Non-pigmented ciliary epithelial cell (primary cell): ENCODE results near the gene FBXO34.

ENCODE experiments used
- DNase-seq: peaks from one replicate; pipeline ENCODE4 v3.0.0-alpha.2; 2010; ENCODE audit warnings: low read depth

The FBXO34 gene

DNA sequence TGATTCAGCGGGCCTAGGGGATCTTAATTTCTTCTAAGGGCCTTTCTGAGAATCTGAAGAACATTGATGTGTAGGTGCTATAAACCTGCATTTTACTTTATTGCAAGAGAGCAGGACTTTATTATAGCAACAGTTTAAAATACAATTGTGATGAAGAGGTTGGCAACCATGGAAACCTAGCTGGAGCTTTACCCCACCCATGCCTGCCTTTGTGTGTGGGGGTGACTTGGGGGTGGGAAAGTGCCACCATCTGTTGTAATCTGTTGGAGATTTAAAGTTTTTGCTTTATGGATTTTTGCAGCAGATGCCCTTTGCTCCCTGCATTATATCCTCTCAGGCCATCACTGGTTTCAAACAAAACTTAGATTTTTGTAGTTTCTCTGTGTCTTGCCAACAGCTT is 75.8 kb downstream of the FBXO34 start:
- DNase-seq: no peak

- DNase-seq: no peak
Measured at GRCh38 chr14:55347748-55348147, 76.5 kb downstream of the FBXO34 start.

GRCh38 chr14:55348766-55349453 is 77.7 kb downstream of the FBXO34 start:
- no peak for DNase-seq

GRCh38 chr14:55349565-55349964 is 78.3 kb downstream of the FBXO34 start:
- DNase-seq: no peak

DNA sequence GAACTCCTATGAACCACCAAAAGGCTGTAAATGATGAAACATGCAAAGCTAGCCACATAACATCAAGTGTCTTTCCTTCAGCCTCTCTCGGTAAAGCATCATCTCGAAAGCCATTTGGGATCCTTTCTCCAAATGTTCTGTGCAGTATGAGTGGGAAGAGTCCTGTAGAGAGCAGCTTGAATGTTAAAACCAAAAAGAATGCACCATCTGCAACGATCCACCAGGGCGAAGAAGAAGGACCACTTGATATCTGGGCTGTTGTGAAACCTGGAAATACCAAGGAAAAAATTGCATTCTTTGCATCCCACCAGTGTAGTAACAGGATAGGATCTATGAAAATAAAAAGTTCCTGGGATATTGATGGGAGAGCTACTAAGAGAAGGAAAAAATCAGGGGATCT is 79.2 kb downstream of the FBXO34 start:
- DNase-seq: no peak

GRCh38 chr14:55351111-55351510 is 79.9 kb downstream of the FBXO34 start:
- DNase-seq: no peak

GRCh38 chr14:55352201-55352600 is 81.0 kb downstream of the FBXO34 start:
- DNase-seq: no peak

DNA sequence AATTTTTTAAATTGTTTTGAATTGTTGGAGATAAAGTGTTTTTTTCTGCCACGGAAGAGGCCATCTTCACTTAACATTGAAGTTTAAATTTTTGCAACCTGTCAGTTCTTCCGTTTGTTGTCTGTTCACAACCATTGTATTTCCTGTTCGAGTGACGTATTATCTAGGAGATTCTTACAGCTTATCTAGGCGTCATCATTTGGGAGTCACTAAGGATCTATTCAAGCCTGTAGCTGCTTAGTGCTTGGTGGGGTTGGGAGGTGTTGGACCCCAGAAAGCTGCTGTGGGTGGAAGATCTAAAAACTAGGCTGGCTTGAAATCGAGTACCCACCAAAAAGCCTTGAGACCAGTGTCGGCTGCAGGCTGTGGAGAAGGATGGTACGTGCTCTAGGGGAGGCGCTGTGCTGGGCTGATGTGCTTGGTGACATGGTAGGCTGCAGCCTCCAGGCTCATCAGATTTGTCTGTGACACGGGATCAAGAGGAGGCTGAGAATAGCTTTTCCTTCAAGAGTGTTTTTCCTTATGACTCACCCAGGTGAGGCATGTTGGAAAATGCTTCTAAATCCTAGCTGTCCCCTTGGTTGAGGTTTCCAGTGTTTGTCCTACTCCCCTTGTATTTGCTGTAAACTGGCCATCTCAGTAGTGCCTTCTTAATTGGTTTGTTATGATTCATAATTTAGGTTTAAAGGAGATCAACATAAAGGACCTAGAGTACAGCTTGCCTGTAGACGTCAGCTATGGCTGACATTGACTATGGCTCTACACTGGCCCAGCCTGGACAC is 82.7 kb downstream of the FBXO34 start:
- DNase-seq: no peak

DNA sequence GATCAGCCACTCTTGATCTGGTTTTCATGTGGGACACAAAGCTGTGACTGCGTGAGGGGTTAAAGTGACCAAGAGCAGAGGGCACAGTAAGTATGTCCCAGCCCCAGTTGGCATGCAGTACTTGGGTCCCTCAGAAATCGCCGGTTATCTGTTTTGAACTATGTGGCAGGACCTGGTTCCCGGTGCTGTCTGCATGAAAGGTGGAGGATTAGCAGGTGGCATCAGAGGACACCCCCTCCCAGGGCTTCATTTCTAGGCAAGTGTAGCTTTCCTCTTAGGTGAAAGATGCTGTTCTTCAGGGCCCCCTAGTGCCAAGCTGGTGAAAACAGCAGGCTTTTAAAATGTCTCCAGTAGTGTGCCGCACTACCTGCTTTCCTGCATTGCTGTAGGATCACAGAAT is 83.3 kb downstream of the FBXO34 start:
- DNase-seq: no peak

DNA sequence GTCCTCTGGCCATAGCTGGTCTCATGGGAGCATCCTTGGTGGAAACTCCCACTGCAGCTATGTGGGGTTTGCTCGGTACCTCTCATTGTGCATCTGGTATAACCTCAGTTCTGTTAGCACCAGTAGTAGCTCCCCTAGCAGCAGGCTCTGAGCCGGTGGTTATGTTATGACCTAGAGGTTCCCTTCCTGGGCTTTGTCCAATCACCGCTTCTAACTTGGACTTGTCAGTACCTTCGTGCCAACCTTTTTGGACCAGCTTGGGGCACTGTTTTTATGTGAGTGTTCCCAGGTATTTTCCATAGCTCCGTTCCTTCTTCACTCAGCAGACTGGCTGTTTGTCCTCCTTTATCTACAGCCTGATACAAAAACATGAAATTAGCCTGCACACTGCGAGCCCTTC is 84.7 kb downstream of the FBXO34 start:
- no peak for DNase-seq

DNA sequence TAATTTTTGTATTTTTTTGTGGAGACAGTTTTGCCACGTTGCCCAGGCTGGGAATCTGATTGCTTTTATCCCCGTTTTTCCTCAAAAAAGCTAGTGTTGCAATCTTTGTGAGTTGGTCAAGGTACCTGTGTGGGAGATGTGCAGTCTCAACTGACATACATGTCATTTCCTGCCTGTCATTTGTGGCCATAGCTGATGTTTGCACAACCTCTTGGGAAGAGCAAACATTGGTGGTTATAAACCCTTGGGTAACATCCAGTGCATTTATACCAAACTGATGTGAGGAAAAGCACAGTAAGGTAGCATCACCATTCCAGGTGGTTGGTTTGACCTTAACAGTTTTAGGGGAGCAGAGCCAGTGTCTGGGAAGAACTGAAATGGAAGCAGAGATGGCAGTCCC is 85.7 kb downstream of the FBXO34 start:
- no peak for DNase-seq

- DNase-seq: no peak
Measured at GRCh38 chr14:55359307-55359706, 88.1 kb downstream of the FBXO34 start.

DNA sequence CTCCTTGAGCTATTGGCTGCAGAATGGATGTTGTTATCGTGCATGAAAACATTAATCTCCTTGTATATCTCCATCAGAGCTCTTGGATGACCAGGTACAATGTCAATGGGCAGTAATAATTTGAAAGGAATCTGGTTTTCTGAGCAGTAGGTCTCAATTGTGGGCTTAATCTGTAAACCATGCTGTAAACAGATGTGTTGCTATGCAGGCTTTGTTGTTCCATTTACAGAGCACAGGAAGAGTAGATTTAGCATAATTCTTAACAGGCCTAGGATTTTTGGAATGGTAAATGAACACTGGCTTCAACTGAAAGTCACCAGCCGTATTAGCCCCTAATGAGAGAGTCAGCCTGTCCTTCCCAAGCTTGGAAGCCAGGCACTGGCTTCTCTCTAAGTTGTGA is 90.0 kb downstream of the FBXO34 start:
- DNase-seq: no peak

GRCh38 chr14:55366271-55366670 is 95.0 kb downstream of the FBXO34 start:
- no peak for DNase-seq

- DNase-seq: no peak
Measured at GRCh38 chr14:55370883-55371455, 99.7 kb downstream of the FBXO34 start.

- no peak for DNase-seq
Measured at GRCh38 chr14:55372423-55372822, 101.2 kb downstream of the FBXO34 start.

DNA sequence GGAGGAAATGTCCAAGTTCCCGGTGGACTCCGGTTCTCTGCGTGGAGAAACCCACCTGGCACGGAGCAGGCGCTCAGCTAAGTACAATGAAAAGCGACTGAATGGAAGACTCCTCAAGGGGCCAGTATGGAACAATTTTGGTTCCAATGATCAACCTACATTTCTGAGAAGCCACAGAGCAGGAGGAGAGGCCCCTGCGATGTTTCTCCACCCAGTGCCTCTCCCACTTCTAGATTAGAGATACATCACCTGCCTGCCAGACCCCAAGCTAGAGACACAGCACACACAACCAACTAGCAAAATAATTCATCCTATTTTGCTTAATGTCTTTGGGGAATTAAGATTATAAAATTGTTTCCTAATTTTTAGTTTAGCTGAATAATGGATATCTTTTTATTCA is 101.6 kb downstream of the FBXO34 start:
- no peak for DNase-seq

- no peak for DNase-seq
Measured at GRCh38 chr14:55373784-55374705, 102.8 kb downstream of the FBXO34 start.

DNA sequence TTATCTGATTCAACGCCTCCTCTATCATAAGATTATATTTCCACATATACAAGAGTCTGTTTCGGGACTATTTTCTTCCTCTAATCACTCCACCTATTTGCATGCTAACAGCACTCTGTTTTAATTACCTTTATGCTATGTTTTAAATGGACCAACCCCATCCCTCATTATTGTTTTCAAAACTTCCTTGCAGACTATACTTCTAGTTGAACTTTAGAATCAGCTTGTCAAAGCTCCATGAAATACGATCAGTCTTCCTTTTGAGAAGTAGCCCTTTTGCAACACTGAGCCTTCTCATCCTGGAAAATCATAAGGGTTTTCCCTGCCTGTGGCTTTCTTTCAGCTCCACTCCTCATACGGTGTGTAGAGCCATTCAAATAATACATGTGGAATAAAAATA is 103.5 kb downstream of the FBXO34 start:
- no peak for DNase-seq

DNA sequence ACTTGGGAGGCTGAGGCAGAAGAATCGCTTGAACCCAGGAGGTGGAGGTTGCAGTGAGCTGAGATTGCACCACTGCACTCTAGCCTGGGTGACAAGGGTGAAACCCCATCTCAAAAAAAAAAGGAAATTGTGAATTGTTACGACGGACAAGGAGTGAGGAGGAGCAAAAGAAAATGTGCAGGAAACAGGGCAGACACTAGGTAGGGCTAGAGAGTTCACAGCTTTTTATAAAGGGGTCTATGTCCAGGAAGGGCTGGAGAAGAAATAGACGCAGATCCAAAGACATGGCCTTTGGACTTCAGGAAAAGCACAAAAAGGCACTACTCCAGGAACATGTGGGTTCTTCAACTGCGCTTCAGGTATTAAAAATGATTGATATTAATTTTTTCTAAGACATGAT is 106.0 kb downstream of the FBXO34 start:
- no peak for DNase-seq

GRCh38 chr14:55381040-55381439 is 109.8 kb downstream of the FBXO34 start:
- no peak for DNase-seq

- no peak for DNase-seq
Measured at GRCh38 chr14:55381561-55381960, 110.3 kb downstream of the FBXO34 start.
